ENCODE measurements around the gene TBC1D22A. TPM values are rescaled to one million over a fixed set of nuclear protein-coding genes. Genes with fewer than 3 reads are reported as not detected.

TBC1D22A gene
- total and polyA plus RNA-seq, 2 donors (not counting 3 experiments of a cell fraction or from before 2014, with no cell fraction given): 26.1 to 32.4 TPM

GRCh38 chr22:46809153-46809885 lies 46.9 kb downstream of the TBC1D22A start:
- H3K27me3 ChIP-seq (ENCODE audit: control insufficient read depth in 2 of 2, insufficient read depth in 2 of 2, low read length in 2 of 2): no peaks in the 10 kb centered on the region
- no peak overlapping the region for H3K4me3 ChIP-seq (replicated peaks in 1 of 3; ENCODE audit: insufficient read depth in 1 of 3, low read depth in 1 of 3, low read length in 3 of 3)
- ChIA-PET CTCF (interaction anchor here (3.1 kb wide), 1 partner anchor 11 kb away, joined by 18 read pairs; no protein-coding TSS in a partner anchor), POLR2A (no interaction called here)
- H3K9me3 ChIP-seq (replicated peaks; ENCODE audit: control insufficient read depth, insufficient read depth, low read length): no peaks in the 10 kb centered on the region
- H3K4me2 ChIP-seq (ENCODE audit: insufficient read depth, low read length): no peak overlapping the region
- H3K4me1 ChIP-seq (ENCODE audit: control insufficient read depth, extremely low read depth, insufficient read depth, low read length): peaks cover 17% of the 10 kb centered on the region
- dilution Hi-C loops (cut with MboI; ENCODE audit: extremely low pct_ligation_motif_present, low sequenced_read_pairs) (no loop called here), intact Hi-C loops (cut with micrococcal nuclease) (no loop called here)
- H3K36me3 ChIP-seq (ENCODE audit: control insufficient read depth in 2 of 2, extremely low read depth in 1 of 2, insufficient read depth in 2 of 2, low read length in 2 of 2): no peaks in the 10 kb centered on the region
- no peak overlapping the region for H3K27ac ChIP-seq (ENCODE audit: insufficient read depth, low read depth, low read length)
- no peaks in the 10 kb centered on the region for H4K20me1 ChIP-seq (replicated peaks; ENCODE audit: control insufficient read depth, extremely low read depth, insufficient read depth, low read length)
- no peaks in the 10 kb centered on the region for H3K9me1 ChIP-seq (replicated peaks; ENCODE audit: control insufficient read depth, extremely low read depth, insufficient read depth, low read length)
- H3K79me2 ChIP-seq (ENCODE audit: control insufficient read depth, insufficient read depth, low read length): peaks cover 3% of the 10 kb centered on the region
- TF ChIP-seq POLR2A (IDR thresholded peaks at IDR 0.05; ENCODE audit: low read depth, low read length): no peak
- no peak for TF ChIP-seq EZH2 (IDR thresholded peaks at IDR 0.05; ENCODE audit: borderline replicate concordance, low read depth, low read length, severe bottlenecking)
- TF ChIP-seq GATA2 (IDR thresholded peaks at IDR 0.05; ENCODE audit: insufficient read depth, insufficient read length, low read depth, low read length): no peak
- no peak for TF ChIP-seq POLR2AphosphoS5 (IDR thresholded peaks at IDR 0.05; ENCODE audit: insufficient read depth, low read depth, low read length)
- no peak for TF ChIP-seq MYC (IDR thresholded peaks at IDR 0.05; ENCODE audit: low read depth, low read length)
- no peak for TF ChIP-seq CTCF (IDR thresholded peaks at IDR 0.05; ENCODE audit: extremely low read depth in 1 of 2, insufficient read depth in 1 of 2, low read depth in 1 of 2, low read length in 2 of 2)
- TF ChIP-seq JUN (IDR thresholded peaks at IDR 0.05; ENCODE audit: borderline replicate concordance, insufficient read depth, insufficient read length, low read depth): no peak
- no peak for TF ChIP-seq MAX (IDR thresholded peaks at IDR 0.05; ENCODE audit: insufficient read depth, insufficient read length)
- TF ChIP-seq FOS (IDR thresholded peaks at IDR 0.05; ENCODE audit: borderline replicate concordance, insufficient read depth, low read length): no peak
- no peak for DNase-seq (ENCODE audit: low read depth, low spot score)
- no TSS peak for BruUV-seq (replicated peaks)
- FAIRE-seq: no peak
- no peak overlapping the region for H2AFZ ChIP-seq (ENCODE audit: low read depth, low read length)
- H3K9ac ChIP-seq (replicated peaks; ENCODE audit: extremely low read depth, insufficient read depth, low read length): no peak overlapping the region
